Fibroblast of skin of back (primary cell): Measurements from ENCODE around the gene PRKD1.

Experiments
- DNase-seq: peaks from one replicate; pipeline ENCODE4 v3.0.0-alpha.2; 2013

PRKD1 gene

GRCh38 chr14:29668201-29668600 is 259.4 kb downstream of the PRKD1 start:
- no peak for DNase-seq

- DNase-seq, result no peak
Measured at GRCh38 chr14:29664515-29664914, 263.1 kb downstream of the PRKD1 start.

- DNase-seq, result no peak
Measured at GRCh38 chr14:29663281-29663801, 264.3 kb downstream of the PRKD1 start.

GRCh38 chr14:29654901-29655550 is 272.6 kb downstream of the PRKD1 start:
- peak; percentile 22 for DNase-seq

- DNase-seq, result no peak
Measured at GRCh38 chr14:29653303-29653702, 274.3 kb downstream of the PRKD1 start.

- peak; percentile 6 for DNase-seq
Measured at GRCh38 chr14:29652571-29652970, 275.1 kb downstream of the PRKD1 start.

- DNase-seq, result no peak
Measured at GRCh38 chr14:29650554-29651269, 276.9 kb downstream of the PRKD1 start.

- no peak for DNase-seq
Measured at GRCh38 chr14:29649170-29649569, 278.5 kb downstream of the PRKD1 start.

GRCh38 chr14:29648045-29648444 is 279.6 kb downstream of the PRKD1 start:
- peak; percentile 8 for DNase-seq

- DNase-seq, result no peak
Measured at GRCh38 chr14:29645117-29645516, 282.5 kb downstream of the PRKD1 start.

GRCh38 chr14:29643433-29644211 is 284.0 kb downstream of the PRKD1 start:
- peak; percentile 12 for DNase-seq

GRCh38 chr14:29637411-29637810 is 290.2 kb downstream of the PRKD1 start:
- DNase-seq, result peak; percentile 78

- no peak for DNase-seq
Measured at GRCh38 chr14:29636870-29637269, 290.8 kb downstream of the PRKD1 start.

GRCh38 chr14:29630566-29631160 is 297.0 kb downstream of the PRKD1 start:
- no peak for DNase-seq

- peak; percentile 6 for DNase-seq
Measured at GRCh38 chr14:29629839-29630238, 297.8 kb downstream of the PRKD1 start.

- DNase-seq, result peak; percentile 29
Measured at GRCh38 chr14:29627137-29627536, 300.5 kb downstream of the PRKD1 start.

- DNase-seq, result no peak
Measured at GRCh38 chr14:29618323-29619067, 309.2 kb downstream of the PRKD1 start.

GRCh38 chr14:29616922-29617321 is 310.7 kb downstream of the PRKD1 start:
- DNase-seq, result no peak

- no peak for DNase-seq
Measured at GRCh38 chr14:29608861-29609260, 318.8 kb downstream of the PRKD1 start.

GRCh38 chr14:29607169-29607568 is 320.5 kb downstream of the PRKD1 start:
- no peak for DNase-seq

GRCh38 chr14:29603696-29604095 is 324.0 kb downstream of the PRKD1 start:
- no peak for DNase-seq

GRCh38 chr14:29601616-29602015 is 326.0 kb downstream of the PRKD1 start:
- no peak for DNase-seq
